Measurements from ENCODE around the gene METTL18.

METTL18 gene

DNA sequence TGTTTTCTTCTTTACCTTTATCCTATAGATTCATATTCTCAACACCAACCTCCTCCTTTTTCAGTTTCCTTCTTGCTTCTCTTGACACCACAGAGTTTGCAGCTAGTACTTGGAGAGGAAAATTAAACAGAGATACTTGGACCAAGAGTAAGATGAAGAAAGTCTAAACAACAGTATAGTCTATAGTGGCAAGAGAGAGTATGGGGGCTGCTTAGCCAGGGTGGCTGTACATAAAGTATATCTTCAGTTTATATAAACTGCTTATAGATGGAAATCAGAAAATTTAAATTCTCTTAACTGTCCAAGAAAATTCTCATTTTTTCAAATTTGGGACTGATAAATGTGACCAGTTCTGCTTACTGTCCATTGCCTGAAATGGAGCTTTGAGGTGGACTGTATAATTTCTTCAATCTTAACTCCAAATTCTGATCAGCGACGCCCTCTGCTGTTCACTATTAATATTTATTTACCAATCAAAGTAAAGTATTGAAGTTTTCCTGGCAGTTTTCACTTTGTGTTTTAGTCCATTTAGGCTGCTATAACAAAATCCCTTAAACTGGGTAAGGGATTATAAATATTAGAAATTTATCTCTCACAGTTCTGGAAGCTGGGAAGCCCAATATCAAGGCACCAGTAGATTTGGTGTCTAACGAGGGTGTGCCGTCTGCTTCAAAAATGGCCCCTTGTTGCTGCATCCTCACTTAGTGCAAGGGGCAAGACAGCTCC, 14.8 kb upstream of the METTL18 start:
- peaks cover 18% of the 10 kb centered on the region for H3K4me1 ChIP-seq
- peaks cover 40% of the 10 kb centered on the region for H3K36me3 ChIP-seq (replicated peaks)
- in situ Hi-C loops (cut with MboI; ENCODE audit: low sequenced_read_pairs): no loop called here
- DNase-seq (ENCODE audit: low spot score in 2 of 2): peak; percentile 29 to 60
- no peak overlapping the region for H3K4me3 ChIP-seq
- no peaks in the 10 kb centered on the region for H3K9me3 ChIP-seq
- no peaks in the 10 kb centered on the region for H3K27me3 ChIP-seq (ENCODE audit: low read depth)

DNA sequence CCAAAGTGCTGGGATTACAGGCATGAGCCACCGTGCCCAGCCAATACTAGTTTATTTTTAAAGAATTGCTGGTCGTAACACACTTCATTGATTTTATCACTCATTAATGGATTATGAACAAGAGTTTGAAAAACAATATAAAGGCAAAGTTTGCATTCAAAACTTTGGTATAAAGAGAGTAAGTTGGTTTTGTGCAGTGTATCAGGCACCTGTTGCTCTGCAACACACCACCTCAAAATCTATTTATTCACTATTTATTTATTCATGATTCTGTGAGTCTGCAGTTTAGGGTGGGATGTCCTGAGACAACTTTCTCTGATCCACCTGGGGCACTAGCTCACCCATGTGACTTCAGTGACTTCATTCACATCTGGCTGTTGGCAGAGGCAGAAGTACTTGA, 10.2 kb upstream of the METTL18 start:
- Histone ChIP-seq H3K36me3 (replicated peaks) (peaks cover 36% of the 10 kb centered on the region), H3K4me3 (no peak overlapping the region), H3K27me3 (ENCODE audit: low read depth) (no peaks in the 10 kb centered on the region), H3K9me3 (no peaks in the 10 kb centered on the region), H3K4me1 (peaks cover 18% of the 10 kb centered on the region)
- no peak for DNase-seq (ENCODE audit: low spot score in 2 of 2)
- in situ Hi-C loops (cut with MboI; ENCODE audit: low sequenced_read_pairs): no loop called here

DNA sequence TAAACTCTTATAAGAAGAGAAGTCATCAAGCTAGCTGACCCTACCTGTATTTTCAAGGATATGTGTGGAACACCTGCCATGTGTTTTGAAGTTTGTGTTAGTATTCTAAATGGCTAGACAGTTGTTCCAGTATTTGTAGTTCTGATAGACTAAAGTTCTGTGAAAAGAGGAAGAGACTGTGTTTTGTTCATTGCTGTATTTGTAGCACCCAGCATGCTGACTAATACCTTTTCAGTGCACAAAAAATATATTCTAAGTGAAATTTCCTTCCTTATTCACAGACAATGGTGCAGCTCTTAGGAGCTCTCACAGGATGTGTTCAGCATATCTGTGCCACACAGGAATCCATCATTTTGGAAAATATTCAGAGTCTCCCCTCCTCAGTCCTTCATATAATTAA, 8.2 kb upstream of the METTL18 start:
- in situ Hi-C loops (cut with MboI; ENCODE audit: low sequenced_read_pairs): no loop called here
- H3K4me1 ChIP-seq: peaks cover 14% of the 10 kb centered on the region
- H3K27me3 ChIP-seq (ENCODE audit: low read depth): no peaks in the 10 kb centered on the region
- DNase-seq (ENCODE audit: low spot score in 2 of 2): no peak
- peaks cover 32% of the 10 kb centered on the region for H3K36me3 ChIP-seq (replicated peaks)
- H3K9me3 ChIP-seq: no peaks in the 10 kb centered on the region
- no peak overlapping the region for H3K4me3 ChIP-seq

- Histone ChIP-seq H3K9me3 (no peaks in the 10 kb centered on the region), H3K4me1 (peaks cover 14% of the 10 kb centered on the region), H3K27me3 (ENCODE audit: low read depth) (no peaks in the 10 kb centered on the region), H3K4me3 (no peak overlapping the region), H3K36me3 (replicated peaks) (no peaks in the 10 kb centered on the region)
- DNase-seq (ENCODE audit: low spot score in 2 of 2): no peak
- in situ Hi-C loops (cut with MboI; ENCODE audit: low sequenced_read_pairs): no loop called here
Observed at GRCh38 chr1:169797281-169797680, 2.6 kb upstream of the METTL18 start.

DNA sequence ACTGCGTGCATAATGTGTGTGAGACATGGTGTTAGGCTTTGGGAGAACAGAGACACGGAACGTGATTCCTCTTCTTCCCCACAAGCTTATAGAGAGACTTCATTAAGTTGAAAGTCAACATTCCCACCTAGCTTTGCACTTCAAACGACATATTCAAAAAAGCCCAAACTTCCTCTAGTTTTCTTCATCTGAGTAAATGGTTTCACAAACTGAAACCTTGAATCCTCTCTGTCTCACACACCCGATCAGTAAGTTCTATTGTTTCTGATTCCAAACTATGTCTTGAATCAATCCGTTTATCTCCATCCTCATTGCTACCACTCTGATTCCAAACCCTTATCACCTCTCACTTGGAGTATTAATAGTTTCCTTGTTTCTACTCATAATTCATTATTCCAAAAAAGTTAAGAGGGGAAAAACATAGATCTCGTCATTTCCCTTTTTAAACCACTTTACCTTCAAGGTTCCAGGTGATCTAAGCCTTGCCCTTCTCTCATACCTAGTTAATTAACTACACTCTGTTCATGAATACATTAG, 1.6 kb upstream of the METTL18 start:
- in situ Hi-C loops (cut with MboI; ENCODE audit: low sequenced_read_pairs): no loop called here
- no peaks in the 10 kb centered on the region for H3K27me3 ChIP-seq (ENCODE audit: low read depth)
- H3K36me3 ChIP-seq (replicated peaks): no peaks in the 10 kb centered on the region
- H3K4me1 ChIP-seq: peaks cover 19% of the 10 kb centered on the region
- H3K9me3 ChIP-seq: no peaks in the 10 kb centered on the region
- H3K4me3 ChIP-seq: peak overlapping the region; percentile 82
- DNase-seq (ENCODE audit: low spot score in 2 of 2): no peak

DNA sequence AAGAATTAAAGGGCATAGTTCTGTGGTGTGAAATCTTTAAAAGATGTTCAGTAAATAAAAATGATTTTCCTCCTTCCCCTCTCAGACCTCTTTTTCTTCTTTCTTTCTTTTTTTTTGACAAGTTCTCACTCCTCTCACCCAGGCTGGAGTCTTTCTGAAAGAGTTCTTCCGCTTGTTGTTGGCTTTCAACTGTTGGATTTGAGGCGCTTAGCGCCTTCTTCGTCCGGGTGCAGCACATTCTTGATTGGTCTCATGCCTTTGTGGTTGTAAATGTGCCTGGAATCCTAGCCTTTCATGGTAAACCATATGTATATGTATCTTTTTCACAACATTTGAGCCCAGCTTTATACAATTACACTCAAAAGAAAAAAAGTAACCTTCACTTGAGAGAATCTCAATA, 980 bp upstream of the METTL18 start:
- DNase-seq (ENCODE audit: low spot score in 2 of 2): peak; percentile 3 to 16
- H3K4me3 ChIP-seq: peak overlapping the region; percentile 82
- no peaks in the 10 kb centered on the region for H3K36me3 ChIP-seq (replicated peaks)
- no peaks in the 10 kb centered on the region for H3K27me3 ChIP-seq (ENCODE audit: low read depth)
- H3K9me3 ChIP-seq: no peaks in the 10 kb centered on the region
- H3K4me1 ChIP-seq: peaks cover 20% of the 10 kb centered on the region
- in situ Hi-C loops (cut with MboI; ENCODE audit: low sequenced_read_pairs): no loop called here

DNA sequence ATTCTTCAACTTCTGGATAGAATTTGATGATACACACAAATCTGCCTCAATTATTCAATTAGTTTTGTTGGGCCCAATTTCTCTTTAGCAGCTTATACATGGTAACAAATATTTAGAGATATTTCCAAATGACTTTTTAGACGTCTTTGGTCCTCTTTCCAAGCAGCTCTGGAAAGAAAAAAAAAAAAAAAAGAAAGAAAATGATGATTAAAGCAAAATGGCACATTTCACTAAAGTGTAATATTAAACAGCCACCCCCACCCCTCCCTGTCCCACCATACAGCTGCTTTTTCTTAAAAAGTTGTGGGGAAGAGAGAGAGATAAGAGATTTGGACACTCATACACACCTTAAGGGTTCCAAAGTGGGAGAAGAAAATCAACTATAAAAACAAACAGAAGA, 977 bp downstream of the METTL18 start:
- Histone ChIP-seq H3K36me3 (replicated peaks) (no peaks in the 10 kb centered on the region), H3K9me3 (no peaks in the 10 kb centered on the region), H3K4me3 (peak overlapping the region; percentile 82), H3K4me1 (peaks cover 20% of the 10 kb centered on the region), H3K27me3 (ENCODE audit: low read depth) (no peaks in the 10 kb centered on the region)
- DNase-seq (ENCODE audit: low spot score in 2 of 2): no peak
- in situ Hi-C loops (cut with MboI; ENCODE audit: low sequenced_read_pairs): no loop called here

GRCh38 chr1:169788402-169788801, 6.3 kb downstream of the METTL18 start:
- peaks cover 12% of the 10 kb centered on the region for H3K4me1 ChIP-seq
- no peak for DNase-seq (ENCODE audit: low spot score in 2 of 2)
- in situ Hi-C loops (cut with MboI; ENCODE audit: low sequenced_read_pairs): no loop called here
- no peaks in the 10 kb centered on the region for H3K9me3 ChIP-seq
- no peak overlapping the region for H3K4me3 ChIP-seq
- H3K36me3 ChIP-seq (replicated peaks): no peaks in the 10 kb centered on the region
- peaks cover 11% of the 10 kb centered on the region for H3K27me3 ChIP-seq (ENCODE audit: low read depth)

DNA sequence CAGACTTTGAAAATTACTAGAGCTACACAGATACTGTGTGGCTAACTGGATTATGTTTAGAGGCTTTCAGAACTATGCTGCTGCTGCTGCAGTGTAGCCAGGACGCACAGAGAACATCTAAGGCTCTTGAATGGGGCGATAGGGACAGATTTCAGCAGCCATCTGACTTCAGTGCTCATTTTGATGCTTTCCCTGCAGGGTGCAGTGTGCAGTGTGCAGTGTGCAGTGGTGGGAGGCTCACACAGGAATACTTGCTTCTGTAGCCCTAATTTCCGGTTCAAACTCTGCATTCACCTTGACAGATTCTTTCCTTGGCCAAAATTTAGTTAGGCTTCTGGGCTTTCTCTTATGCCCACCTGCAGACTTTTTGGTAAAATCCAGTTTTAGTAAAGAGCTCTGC, 7.7 kb downstream of the METTL18 start:
- in situ Hi-C loops (cut with MboI; ENCODE audit: low sequenced_read_pairs): no loop called here
- H3K27me3 ChIP-seq (ENCODE audit: low read depth): peaks cover 11% of the 10 kb centered on the region
- no peaks in the 10 kb centered on the region for H3K9me3 ChIP-seq
- no peak overlapping the region for H3K4me3 ChIP-seq
- no peak for DNase-seq (ENCODE audit: low spot score in 2 of 2)
- peaks cover 3% of the 10 kb centered on the region; the same call in 1 of the 2 replicates for H3K4me1 ChIP-seq
- no peaks in the 10 kb centered on the region for H3K36me3 ChIP-seq (replicated peaks)

- H3K27me3 ChIP-seq (ENCODE audit: low read depth): peaks cover 11% of the 10 kb centered on the region
Observed at GRCh38 chr1:169785267-169785666, 9.4 kb downstream of the METTL18 start.

GRCh38 chr1:169784102-169784501, 10.6 kb downstream of the METTL18 start:
- Histone ChIP-seq H3K27me3 (ENCODE audit: low read depth) (peaks cover 11% of the 10 kb centered on the region), H3K4me3 (no peak overlapping the region), H3K4me1 (no peaks in the 10 kb centered on the region), H3K36me3 (replicated peaks) (no peaks in the 10 kb centered on the region), H3K9me3 (no peaks in the 10 kb centered on the region)
- in situ Hi-C loops (cut with MboI; ENCODE audit: low sequenced_read_pairs): no loop called here
- no peak for DNase-seq (ENCODE audit: low spot score in 2 of 2)

More at GRCh38 chr1:169785267-169785666, 9.4 kb downstream of the METTL18 start:
- Histone ChIP-seq H3K36me3 (replicated peaks) (no peaks in the 10 kb centered on the region), H3K4me3 (no peak overlapping the region), H3K9me3 (no peaks in the 10 kb centered on the region), H3K4me1 (no peaks in the 10 kb centered on the region)
- no peak for DNase-seq (ENCODE audit: low spot score in 2 of 2)
- in situ Hi-C loops (cut with MboI; ENCODE audit: low sequenced_read_pairs): no loop called here

- no peaks in the 10 kb centered on the region for H3K36me3 ChIP-seq (replicated peaks)
- no peaks in the 10 kb centered on the region for H3K4me1 ChIP-seq
- no peak for DNase-seq (ENCODE audit: low spot score in 2 of 2)
- H3K4me3 ChIP-seq: no peak overlapping the region
- peaks cover 11% of the 10 kb centered on the region for H3K27me3 ChIP-seq (ENCODE audit: low read depth)
- no peaks in the 10 kb centered on the region for H3K9me3 ChIP-seq
- in situ Hi-C loops (cut with MboI; ENCODE audit: low sequenced_read_pairs): no loop called here
Observed at GRCh38 chr1:169782596-169782995, 12.1 kb downstream of the METTL18 start.

GRCh38 chr1:169779970-169780369, 14.7 kb downstream of the METTL18 start:
- Histone ChIP-seq H3K4me3 (no peak overlapping the region), H3K27me3 (ENCODE audit: low read depth) (no peaks in the 10 kb centered on the region), H3K36me3 (replicated peaks) (no peaks in the 10 kb centered on the region), H3K9me3 (no peaks in the 10 kb centered on the region), H3K4me1 (no peaks in the 10 kb centered on the region)
- DNase-seq (ENCODE audit: low spot score in 2 of 2): no peak
- in situ Hi-C loops (cut with MboI; ENCODE audit: low sequenced_read_pairs): no loop called here

GRCh38 chr1:169779150-169779549, 15.6 kb downstream of the METTL18 start:
- H3K27me3 ChIP-seq (ENCODE audit: low read depth): no peaks in the 10 kb centered on the region
- H3K36me3 ChIP-seq (replicated peaks): no peaks in the 10 kb centered on the region
- in situ Hi-C loops (cut with MboI; ENCODE audit: low sequenced_read_pairs): no loop called here
- no peaks in the 10 kb centered on the region for H3K4me1 ChIP-seq
- DNase-seq (ENCODE audit: low spot score in 2 of 2): no peak
- no peak overlapping the region for H3K4me3 ChIP-seq
- H3K9me3 ChIP-seq: no peaks in the 10 kb centered on the region
